NCI-H2227 (cell line): Measurements from ENCODE around the gene TSPY10.
"Not testable (repeated sequence)": the region's sequence is repeated elsewhere in the genome, so short reads cannot be mapped to it uniquely, and the experiment has no call there.

Experiments
- DNase-seq: peaks from one replicate; lab custom pipeline; 2025; ENCODE audit not compliant: unreplicated experiment; lab: John Stamatoyannopoulos, UW

Gene TSPY10

GRCh38 chrY:9527580-9527979 is at the start of gene TSPY10:
TSPY10 (plus strand) TSS chrY:9527880; CDS start chrY:9527926, 46 bp downstream.
- not testable (repeated sequence) for DNase-seq

GRCh38 chrY:9486967-9487366 is 40.7 kb upstream of the TSPY10 start, which contains the start of gene TSPY9:
TSPY9 (plus strand) TSS chrY:9487267; CDS start chrY:9487313, 46 bp downstream.
- DNase-seq = not testable (repeated sequence)

- DNase-seq = not testable (repeated sequence)
These were observed 23.3 kb upstream of the TSPY10 start for GRCh38 chrY:9504396-9504795.

- not testable (repeated sequence) for DNase-seq
These were observed 11.4 kb upstream of the TSPY10 start for GRCh38 chrY:9516287-9516686.
